ENCODE measurements around the gene LEMD2. TPM values are rescaled to one million over a fixed set of nuclear protein-coding genes. Genes with fewer than 3 reads are reported as not detected.
A peak's percentile ranks its signal among the peaks of the same experiment; 100 is the strongest.

LEMD2 gene
- total RNA-seq, 1 experiment from 2014 or later, result 91.8 TPM

- no peak overlapping the region for H3K4ac ChIP-seq (ENCODE audit: low read depth, low read length)
- no peak overlapping the region for H3K9ac ChIP-seq (ENCODE audit: extremely low read depth, insufficient read length, low read length)
- peaks cover 5% of the 10 kb centered on the region; the same call in 1 of the 2 replicates for H3K79me2 ChIP-seq (ENCODE audit: insufficient read depth, low read length)
- peaks cover 26% of the 10 kb centered on the region; the same call in 1 of the 2 replicates for H3K4me1 ChIP-seq (ENCODE audit: insufficient read depth, low read length)
- H4K5ac ChIP-seq (ENCODE audit: insufficient read length, low read depth, low read length), result peak overlapping the region; percentile 28
- no peaks in the 10 kb centered on the region for H3K27me3 ChIP-seq (ENCODE audit: insufficient read depth, low read length)
- TF ChIP-seq, protein P1, sequence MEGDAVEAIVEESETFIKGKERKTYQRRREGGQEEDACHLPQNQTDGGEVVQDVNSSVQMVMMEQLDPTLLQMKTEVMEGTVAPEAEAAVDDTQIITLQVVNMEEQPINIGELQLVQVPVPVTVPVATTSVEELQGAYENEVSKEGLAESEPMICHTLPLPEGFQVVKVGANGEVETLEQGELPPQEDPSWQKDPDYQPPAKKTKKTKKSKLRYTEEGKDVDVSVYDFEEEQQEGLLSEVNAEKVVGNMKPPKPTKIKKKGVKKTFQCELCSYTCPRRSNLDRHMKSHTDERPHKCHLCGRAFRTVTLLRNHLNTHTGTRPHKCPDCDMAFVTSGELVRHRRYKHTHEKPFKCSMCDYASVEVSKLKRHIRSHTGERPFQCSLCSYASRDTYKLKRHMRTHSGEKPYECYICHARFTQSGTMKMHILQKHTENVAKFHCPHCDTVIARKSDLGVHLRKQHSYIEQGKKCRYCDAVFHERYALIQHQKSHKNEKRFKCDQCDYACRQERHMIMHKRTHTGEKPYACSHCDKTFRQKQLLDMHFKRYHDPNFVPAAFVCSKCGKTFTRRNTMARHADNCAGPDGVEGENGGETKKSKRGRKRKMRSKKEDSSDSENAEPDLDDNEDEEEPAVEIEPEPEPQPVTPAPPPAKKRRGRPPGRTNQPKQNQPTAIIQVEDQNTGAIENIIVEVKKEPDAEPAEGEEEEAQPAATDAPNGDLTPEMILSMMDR (conservative IDR thresholded peaks at IDR 0.05), result no peak
- H4K91ac ChIP-seq (ENCODE audit: insufficient read length, low read depth, low read length), result peak overlapping the region; percentile 7
- H2BK20ac ChIP-seq (ENCODE audit: low read depth, low read length, poor library complexity, severe bottlenecking), result no peak overlapping the region
- no peak overlapping the region for H3K4me2 ChIP-seq (ENCODE audit: insufficient read depth, insufficient read length, low read length)
- Mint-ChIP-seq H3K36me3 (ENCODE audit: insufficient read depth in 1 of 3, low read depth in 3 of 3) (peaks cover 43 to 90% (median 89%) of the 10 kb centered on the region in 3 experiments), H3K4me1 (peaks cover 73 to 75% of the 10 kb centered on the region in 2 experiments), H3K4me3 (peak overlapping the region; percentile 26 to 28; a peak in 4 of 5 replicates), H3K9me3 (no peaks in the 10 kb centered on the region), H3K27me3 (ENCODE audit: low read depth) (no peaks in the 10 kb centered on the region), H3K27ac (peak overlapping the region; percentile 87 to 98 (median 97))
- peak overlapping the region; percentile 64 for H2BK5ac ChIP-seq (ENCODE audit: insufficient read length, low read length)
- H3K56ac ChIP-seq (ENCODE audit: insufficient read length, low read depth, low read length), result no peak overlapping the region
- no peaks in the 10 kb centered on the region for H3K9me3 ChIP-seq (ENCODE audit: control insufficient read depth, low read depth, low read length)
- no peak overlapping the region for H2BK120ac ChIP-seq (ENCODE audit: low read depth, low read length, poor library complexity, severe bottlenecking)
- H2BK12ac ChIP-seq (ENCODE audit: insufficient read length, low read depth, low read length), result peak overlapping the region; percentile 30
- no peaks in the 10 kb centered on the region for H4K20me1 ChIP-seq (ENCODE audit: control insufficient read depth, insufficient read depth, insufficient read length)
- H2BK15ac ChIP-seq (ENCODE audit: low read depth, low read length), result no peak overlapping the region
- WGBS (ENCODE audit: extremely low coverage, insufficient read length, low lambda C conversion rate), result no CpG with 5 or more reads among the region's 16 CpGs
- peak overlapping the region; percentile 69 for H3K18ac ChIP-seq (ENCODE audit: insufficient read length, low read depth, low read length)
- H3K23me2 ChIP-seq (ENCODE audit: insufficient read length, low read depth, low read length, poor library complexity, severe bottlenecking), result no peaks in the 10 kb centered on the region
- DNase-seq, result peak; percentile 93
- H3K27ac ChIP-seq (ENCODE audit: insufficient read length, low read depth, low read length), result peak overlapping the region; percentile 20
- no peak overlapping the region for H2AK5ac ChIP-seq (ENCODE audit: insufficient read length, low read length)
- H3K14ac ChIP-seq (ENCODE audit: insufficient read depth, low read length), result peak overlapping the region; percentile 54; the same call in 1 of the 2 replicates
- no peak overlapping the region for H3K23ac ChIP-seq (ENCODE audit: insufficient read length, low read depth, low read length)
- peaks cover 3% of the 10 kb centered on the region for H3K79me1 ChIP-seq (ENCODE audit: insufficient read depth, low read depth, low read length, poor library complexity, severe bottlenecking)
- no peak overlapping the region for H4K8ac ChIP-seq (replicated peaks; ENCODE audit: insufficient read length, low read depth, low read length)
- no peak overlapping the region for H2AFZ ChIP-seq (ENCODE audit: low read length)
- H3T11ph ChIP-seq (ENCODE audit: low read length), result no peak overlapping the region
Measured at GRCh38 chr6:33781131-33781975, 7.6 kb downstream of the LEMD2 start.
